Measurements from ENCODE around the gene IGF2. TPM values are rescaled to one million over a fixed set of nuclear protein-coding genes. Genes with fewer than 3 reads are reported as not detected.

IGF2 gene
- total and polyA plus RNA-seq, 9 donors: 21.7 to 412 (median 135) TPM

- TF ChIP-seq POLR2A (IDR thresholded peaks at IDR 0.05) (no peak), EP300 (IDR thresholded peaks at IDR 0.05) (no peak)
- TF ChIP-seq, protein P1, sequence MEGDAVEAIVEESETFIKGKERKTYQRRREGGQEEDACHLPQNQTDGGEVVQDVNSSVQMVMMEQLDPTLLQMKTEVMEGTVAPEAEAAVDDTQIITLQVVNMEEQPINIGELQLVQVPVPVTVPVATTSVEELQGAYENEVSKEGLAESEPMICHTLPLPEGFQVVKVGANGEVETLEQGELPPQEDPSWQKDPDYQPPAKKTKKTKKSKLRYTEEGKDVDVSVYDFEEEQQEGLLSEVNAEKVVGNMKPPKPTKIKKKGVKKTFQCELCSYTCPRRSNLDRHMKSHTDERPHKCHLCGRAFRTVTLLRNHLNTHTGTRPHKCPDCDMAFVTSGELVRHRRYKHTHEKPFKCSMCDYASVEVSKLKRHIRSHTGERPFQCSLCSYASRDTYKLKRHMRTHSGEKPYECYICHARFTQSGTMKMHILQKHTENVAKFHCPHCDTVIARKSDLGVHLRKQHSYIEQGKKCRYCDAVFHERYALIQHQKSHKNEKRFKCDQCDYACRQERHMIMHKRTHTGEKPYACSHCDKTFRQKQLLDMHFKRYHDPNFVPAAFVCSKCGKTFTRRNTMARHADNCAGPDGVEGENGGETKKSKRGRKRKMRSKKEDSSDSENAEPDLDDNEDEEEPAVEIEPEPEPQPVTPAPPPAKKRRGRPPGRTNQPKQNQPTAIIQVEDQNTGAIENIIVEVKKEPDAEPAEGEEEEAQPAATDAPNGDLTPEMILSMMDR (IDR thresholded peaks at IDR 0.05): no peak
- H3K4me3 ChIP-seq: no peak overlapping the region
- H3K27me3 ChIP-seq: no peaks in the 10 kb centered on the region
- H3K9me3 ChIP-seq: no peaks in the 10 kb centered on the region
- no peak overlapping the region for H3K27ac ChIP-seq
- H3K36me3 ChIP-seq: no peaks in the 10 kb centered on the region
- DNase-seq: no peak
- H3K4me1 ChIP-seq (ENCODE audit: insufficient read depth): peaks cover 2% of the 10 kb centered on the region
- intact Hi-C loops (cut with DNase I): no loop called here
- 81 to 96% (median 92%) methylated on average over 7 of the region's 7 CpGs for WGBS, 3 donors
These were observed 15.6 kb downstream of the IGF2 start for GRCh38 chr11:2123628-2123960.

- Histone ChIP-seq H3K4me1 (ENCODE audit: insufficient read depth) (peaks cover 2% of the 10 kb centered on the region), H3K4me3 (no peak overlapping the region), H3K36me3 (no peaks in the 10 kb centered on the region), H3K27ac (no peak overlapping the region), H3K27me3 (no peaks in the 10 kb centered on the region), H3K9me3 (no peaks in the 10 kb centered on the region)
- DNase-seq: no peak
- intact Hi-C loops (cut with DNase I): no loop called here
- 72 to 87% (median 84%) methylated on average over 8 to 13 of the region's 13 CpGs for WGBS, 3 donors
- TF ChIP-seq EP300 (IDR thresholded peaks at IDR 0.05) (no peak), POLR2A (IDR thresholded peaks at IDR 0.05) (no peak)
- TF ChIP-seq, protein P1 (IDR thresholded peaks at IDR 0.05): no peak
These were observed 16.1 kb downstream of the IGF2 start for GRCh38 chr11:2122907-2123627.

DNA sequence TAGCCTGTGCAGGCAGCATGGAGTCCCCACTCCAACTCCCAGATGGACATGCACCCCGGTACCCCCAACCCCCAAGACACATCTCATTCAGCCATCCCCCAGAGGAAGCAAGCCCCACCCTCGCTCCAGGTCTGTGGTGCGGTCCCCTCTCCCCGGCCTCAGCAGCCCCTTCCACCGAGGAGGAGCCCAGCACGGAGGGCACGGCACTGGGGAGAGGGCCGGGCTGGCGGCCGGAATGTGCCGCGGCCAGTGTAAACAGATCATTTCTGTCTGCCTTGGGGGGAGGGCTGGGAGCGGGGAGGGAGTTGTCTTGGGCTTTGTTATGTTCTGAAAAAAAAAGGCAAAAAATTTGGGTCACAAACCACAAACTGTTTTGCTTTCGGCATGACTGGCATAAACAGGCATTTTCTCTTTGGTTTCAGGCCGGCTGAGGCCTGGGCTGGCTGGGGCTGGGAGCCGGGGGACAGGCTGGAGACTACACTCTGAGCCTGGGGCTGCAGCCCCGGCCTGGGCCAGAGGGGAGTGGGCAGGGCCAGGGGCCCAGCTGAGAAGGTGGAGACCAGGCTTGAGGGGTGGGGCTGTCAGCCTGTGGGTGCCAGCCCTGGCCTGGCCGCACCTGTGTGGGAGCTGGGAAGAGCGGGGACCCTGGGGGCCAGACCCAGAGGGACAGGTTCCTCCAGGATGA lies 16.8 kb downstream of the IGF2 start:
- H3K27ac ChIP-seq: no peak overlapping the region
- intact Hi-C loops (cut with DNase I): no loop called here
- TF ChIP-seq EP300 (IDR thresholded peaks at IDR 0.05) (no peak), POLR2A (IDR thresholded peaks at IDR 0.05) (no peak)
- TF ChIP-seq, protein P1 (IDR thresholded peaks at IDR 0.05): no peak
- peaks cover 2% of the 10 kb centered on the region for H3K4me1 ChIP-seq (ENCODE audit: insufficient read depth)
- 51 to 56% (median 53%) methylated on average over 19 of the region's 19 CpGs for WGBS, 3 donors
- DNase-seq: peak in 1 of 5 donors; percentile 31
- no peaks in the 10 kb centered on the region for H3K9me3 ChIP-seq
- H3K36me3 ChIP-seq: no peaks in the 10 kb centered on the region
- H3K27me3 ChIP-seq: no peaks in the 10 kb centered on the region
- H3K4me3 ChIP-seq: no peak overlapping the region

DNA sequence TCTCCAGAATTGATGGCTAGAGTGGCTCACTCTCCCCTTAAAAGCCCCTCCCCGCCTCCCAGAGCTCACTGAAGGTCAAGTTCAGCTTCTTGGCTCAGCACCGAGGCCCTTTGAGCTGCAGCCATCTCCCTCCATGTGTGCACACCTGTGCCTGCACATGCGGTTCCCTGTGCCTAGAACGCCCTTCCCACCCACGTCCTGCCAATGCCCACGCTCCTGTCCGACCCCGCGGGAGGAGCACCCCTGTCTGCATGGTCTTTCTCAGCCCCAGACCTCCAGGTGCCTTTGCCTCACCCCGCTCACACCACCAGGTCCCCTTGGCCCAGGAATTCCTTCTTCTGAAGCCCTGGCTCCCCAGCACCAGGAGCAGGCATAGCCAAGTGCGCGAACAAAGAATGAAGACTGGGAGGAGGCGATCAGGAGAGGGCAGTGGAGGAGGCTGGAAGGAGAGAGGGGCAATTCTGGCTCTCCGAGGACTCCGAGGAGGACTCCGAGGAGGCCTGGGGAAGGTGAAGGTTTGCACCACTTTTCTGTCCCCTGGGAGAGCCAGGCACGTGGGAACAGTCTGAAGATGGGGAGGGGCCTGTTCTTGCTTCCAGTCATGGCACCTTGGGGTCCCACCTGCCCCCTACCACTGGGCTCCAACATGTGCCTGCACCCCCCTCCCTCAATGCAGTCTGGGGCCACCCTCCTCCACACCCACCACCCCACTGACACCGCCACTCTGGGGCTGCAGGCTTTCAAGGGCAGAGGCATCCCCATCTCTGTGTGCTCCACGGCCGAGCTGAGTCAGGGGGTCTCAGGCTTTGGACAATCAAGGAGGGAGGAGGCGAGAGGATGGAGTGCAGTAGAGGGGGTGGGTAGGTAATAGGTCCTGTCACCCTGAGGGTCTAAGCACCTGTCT lies 17.7 kb downstream of the IGF2 start:
- intact Hi-C loops (cut with DNase I): no loop called here
- DNase-seq: peak in 1 of 5 donors; percentile 25
- H3K4me3 ChIP-seq: no peak overlapping the region
- H3K4me1 ChIP-seq (ENCODE audit: insufficient read depth): peaks cover 2% of the 10 kb centered on the region
- 59 to 64% (median 60%) methylated on average over 21 of the region's 21 CpGs for WGBS, 3 donors
- no peaks in the 10 kb centered on the region for H3K27me3 ChIP-seq
- H3K9me3 ChIP-seq: no peaks in the 10 kb centered on the region
- TF ChIP-seq, protein P1 (IDR thresholded peaks at IDR 0.05): no peak
- no peak overlapping the region for H3K27ac ChIP-seq
- H3K36me3 ChIP-seq: no peaks in the 10 kb centered on the region
